IMR-90 (cell line): ENCODE data around the gene CDKN2C. TPM values are rescaled to one million over a fixed set of nuclear protein-coding genes. Genes with fewer than 3 reads are reported as not detected.

Experiments used
- ATAC-seq: fragments of 200-7000 bp; cut with Tn5 transposase; 2 replicates; pipeline ENCODE4 v1.9.1; 2020; ENCODE audit warnings: low read depth, mild to moderate bottlenecking, moderate library complexity
- BruUV-seq: library from RNA; stranded (reverse); fragments of 400-500 nt; replicated peaks from 2 replicates; lab custom pipeline; 2021; lab: Mats Ljungman, UMichigan
- CTCF ChIA-PET: fragments of 300-600 bp; formaldehyde crosslinking; extraction: SDS; loops from one replicate; lab custom pipeline; 2021; ENCODE audit warnings: antibody characterized with exemption; lab: Yijun Ruan, JAX
- POLR2A ChIA-PET: fragments of 300-600 bp; sonication (Branson Sonifier 250); formaldehyde crosslinking; loops from one replicate; lab custom pipeline; 2022; ENCODE audit warnings: antibody characterized with exemption; ENCODE audit not compliant: unreplicated experiment; lab: Charles Lee
- DNase-seq: peaks from one replicate; pipeline ENCODE4 v3.0.0; 2013
- H2AFZ ChIP-seq: replicated peaks from 2 replicates; pipeline ENCODE3; 2013; ENCODE audit warnings: low read length, mild to moderate bottlenecking; ENCODE audit not compliant: poor library complexity
- H2AK5ac ChIP-seq: 2 replicates; pipeline ENCODE4 v1.6.1; 2013; ENCODE audit warnings: low read depth, low read length, inconsistent platforms
- H2AK9ac ChIP-seq: replicated peaks from 2 replicates; pipeline ENCODE3; 2013; ENCODE audit warnings: mild to moderate bottlenecking, low read depth, low read length, moderate library complexity; ENCODE audit not compliant: poor library complexity
- H2BK120ac ChIP-seq: 2 replicates; pipeline ENCODE4 v1.6.1; 2013; ENCODE audit warnings: low read depth, low read length, inconsistent platforms
- H2BK15ac ChIP-seq: 3 replicates; pipeline ENCODE4 v1.6.1; 2013; ENCODE audit warnings: low read depth, low read length, inconsistent platforms
- H2BK20ac ChIP-seq: 2 replicates; pipeline ENCODE4 v1.6.1; 2013; ENCODE audit warnings: low read depth, mild to moderate bottlenecking, inconsistent platforms, low read length, moderate library complexity
- H2BK5ac ChIP-seq: 2 replicates; pipeline ENCODE4 v1.6.1; 2013; ENCODE audit warnings: mild to moderate bottlenecking, low read depth, low read length, inconsistent platforms; ENCODE audit not compliant: poor library complexity, severe bottlenecking
- H3K14ac ChIP-seq: replicated peaks from 2 replicates; pipeline ENCODE4 v1.6.1; 2013; ENCODE audit warnings: low read depth, low read length, inconsistent platforms
- H3K18ac ChIP-seq: 2 replicates; pipeline ENCODE4 v1.6.1; 2013; ENCODE audit warnings: low read depth, low read length, control low read depth
- H3K23ac ChIP-seq: 2 replicates; pipeline ENCODE4 v1.6.1; 2013; ENCODE audit warnings: low read depth, low read length, inconsistent platforms
- H3K27ac ChIP-seq: 2 replicates; pipeline ENCODE4 v1.5.1; 2013; ENCODE audit warnings: mild to moderate bottlenecking, control low read depth, low read length; ENCODE audit not compliant: insufficient read depth
- H3K27me3 ChIP-seq: 2 replicates; pipeline ENCODE4 v1.6.1; 2013; ENCODE audit warnings: low read length; ENCODE audit not compliant: control insufficient read depth, insufficient read depth
- H3K36me3 ChIP-seq: 2 replicates; pipeline ENCODE4 v1.6.1; 2013; ENCODE audit warnings: low read length, mixed read lengths; ENCODE audit not compliant: control insufficient read depth, insufficient read depth
- H3K4ac ChIP-seq: 2 replicates; pipeline ENCODE4 v1.6.1; 2013; ENCODE audit warnings: low read depth, low read length, inconsistent platforms
- H3K4me1 ChIP-seq: 2 replicates; pipeline ENCODE4 v1.6.1; 2013; ENCODE audit warnings: low read length, mixed read lengths; ENCODE audit not compliant: control insufficient read depth, insufficient read depth
- H3K4me2 ChIP-seq: 2 replicates; pipeline ENCODE4 v1.6.1; 2013; ENCODE audit warnings: low read depth, mild to moderate bottlenecking, control low read depth, low read length, moderate library complexity
- H3K4me3 ChIP-seq: 2 replicates; pipeline ENCODE4 v1.5.1; 2013; ENCODE audit warnings: low read depth, mild to moderate bottlenecking, control low read depth, low read length, moderate library complexity; ENCODE audit not compliant: insufficient read depth
- H3K56ac ChIP-seq: 2 replicates; pipeline ENCODE4 v1.6.1; 2013; ENCODE audit warnings: low read length, inconsistent platforms; ENCODE audit not compliant: insufficient read depth; ENCODE audit errors: extremely low read depth
- H3K79me1 ChIP-seq, 2 experiments: 2 replicates each; pipeline ENCODE4 v1.6.1; 2013; ENCODE audit warnings: low read length in 2 of 2, inconsistent platforms in 1 of 2, low read depth in 1 of 2
- H3K9ac ChIP-seq: 2 replicates; pipeline ENCODE4 v1.6.1; 2013; ENCODE audit warnings: low read depth, low read length, control low read depth
- H3K9me1 ChIP-seq: 2 replicates; pipeline ENCODE4 v1.6.1; 2013; ENCODE audit warnings: low read length, inconsistent platforms; ENCODE audit not compliant: insufficient read depth
- H3K9me3 ChIP-seq: 2 replicates; pipeline ENCODE4 v1.6.1; 2013; ENCODE audit warnings: low read length; ENCODE audit not compliant: control insufficient read depth, insufficient read depth
- H4K20me1 ChIP-seq: 2 replicates; pipeline ENCODE4 v1.6.1; 2013; ENCODE audit warnings: low read length, inconsistent platforms; ENCODE audit not compliant: insufficient read depth
- H4K5ac ChIP-seq: 2 replicates; pipeline ENCODE4 v1.6.1; 2013; ENCODE audit warnings: mild to moderate bottlenecking, low read depth, low read length, control low read depth
- H4K8ac ChIP-seq, 2 experiments: 2 replicates each; pipeline ENCODE4 v1.6.1; 2013; ENCODE audit warnings: low read depth in 2 of 2, low read length in 2 of 2, control low read depth in 1 of 2, inconsistent platforms in 1 of 2
- H4K91ac ChIP-seq: 2 replicates; pipeline ENCODE4 v1.6.1; 2013; ENCODE audit warnings: low read depth, low read length, inconsistent platforms; ENCODE audit not compliant: insufficient read depth
- BHLHE40 ChIP-seq: fragments of 150-350 bp; IDR thresholded peaks from 2 replicates; pipeline ENCODE4 v1.6.1; 2016; ENCODE audit warnings: mild to moderate bottlenecking, low read depth, low read length
- CEBPB ChIP-seq: IDR thresholded peaks from 2 replicates; pipeline ENCODE4 v1.6.1; 2012; ENCODE audit warnings: low read depth, low read length, improper control_type of control experiment
- CHD1 ChIP-seq: IDR thresholded peaks from 2 replicates; pipeline ENCODE4 v1.6.1; 2012; ENCODE audit warnings: low read depth, low read length, improper control_type of control experiment
- FOS ChIP-seq: fragments of 150-350 bp; IDR thresholded peaks from 2 replicates; pipeline ENCODE4 v1.6.1; 2016; ENCODE audit warnings: low read depth, low read length
- MAFK ChIP-seq: IDR thresholded peaks from 2 replicates; pipeline ENCODE4 v1.6.1; 2012; ENCODE audit warnings: low read depth, low read length, improper control_type of control experiment
- MAZ ChIP-seq: IDR thresholded peaks from 2 replicates; pipeline ENCODE4 v1.6.1; 2012; ENCODE audit warnings: low read depth, mild to moderate bottlenecking, low read length, improper control_type of control experiment, moderate library complexity, borderline replicate concordance
- MXI1 ChIP-seq: IDR thresholded peaks from 2 replicates; pipeline ENCODE4 v1.6.1; 2012; ENCODE audit warnings: low read depth, mild to moderate bottlenecking, low read length, moderate library complexity, borderline replicate concordance
- NFE2L2 ChIP-seq: fragments of 150-350 bp; IDR thresholded peaks from 2 replicates; pipeline ENCODE4 v1.6.1; 2016; ENCODE audit warnings: low read depth, mild to moderate bottlenecking, low read length
- POLR2A ChIP-seq: IDR thresholded peaks from 2 replicates; pipeline ENCODE4 v1.6.1; 2012; ENCODE audit warnings: mild to moderate bottlenecking, low read depth, low read length
- RAD21 ChIP-seq: IDR thresholded peaks from 2 replicates; pipeline ENCODE4 v1.6.1; 2012; ENCODE audit warnings: low read length, improper control_type of control experiment
- RCOR1 ChIP-seq: IDR thresholded peaks from 2 replicates; pipeline ENCODE4 v1.6.1; 2012; ENCODE audit warnings: mild to moderate bottlenecking, low read length, improper control_type of control experiment; ENCODE audit not compliant: insufficient replicate concordance
- RFX5 ChIP-seq: IDR thresholded peaks from 2 replicates; pipeline ENCODE4 v1.8.0; 2012; ENCODE audit warnings: low read depth, mild to moderate bottlenecking, low read length, moderate library complexity
- SMC3 ChIP-seq: fragments of 150-350 bp; IDR thresholded peaks from 2 replicates; pipeline ENCODE4 v1.6.1; 2016; ENCODE audit warnings: low read depth, mild to moderate bottlenecking, antibody characterized with exemption, low read length, moderate library complexity
- WGBS, 2 experiments: methylation state at CpG; one replicate each; pipeline versions ENCODE4 v1.1.5 to v1.1.7; 2013; ENCODE audit warnings: missing lambda C conversion rate in 2 of 2; ENCODE audit not compliant: insufficient read length in 1 of 2; ENCODE audit errors: extremely low coverage in 2 of 2; 5-methylcytosine and 5-hydroxymethylcytosine counted together
- dilution Hi-C: fragments of 300-500 bp; cut with HindIII; formaldehyde crosslinking; loops from one replicate; pipeline ENCODE4 v1.14.3; 2018; ENCODE audit warnings: low sequenced_read_pairs; ENCODE audit not compliant: unreplicated experiment
- in situ Hi-C: fragments of 300-500 bp; cut with MboI; formaldehyde crosslinking; loops from 3 replicates; pipeline ENCODE4 v1.14.3; 2019; ENCODE audit warnings: low sequenced_read_pairs, inconsistent platforms, mixed read lengths
- intact Hi-C: fragments of 100-400 bp; cut with micrococcal nuclease; formaldehyde crosslinking; loops from 2 replicates; pipeline ENCODE4 v1.10.0; 2022
- polyA plus RNA-seq, 3 experiments: library from polyadenylated mRNA; depleted of rRNA; stranded (reverse); fragments of >200 nt; gene quantifications; 2 replicates each; pipeline ENCODE4 v1.2.3, GENCODE V29; 2012; ENCODE audit warnings: low replicate concordance in 1 of 3
- total RNA-seq: library from RNA; depleted of rRNA; stranded (reverse); fragments of >200 nt; gene quantifications from 2 replicates; pipeline ENCODE4 v1.2.3, GENCODE V29; 2012
- TF ChIP-seq, protein P1 (sequence below): conservative IDR thresholded peaks from 2 replicates; pipeline ENCODE4 v1.5.1; 2012; ENCODE audit warnings: mild to moderate bottlenecking, low read depth, low read length, improper control_type of control experiment
- TF ChIP-seq, protein P2 (sequence below): fragments of 150-350 bp; IDR thresholded peaks from 2 replicates; pipeline ENCODE4 v1.6.1; 2017; ENCODE audit warnings: mild to moderate bottlenecking, antibody characterized with exemption, low read length, low read depth
- TF ChIP-seq, protein P3 (sequence below): fragments of 150-350 bp; IDR thresholded peaks from 2 replicates; pipeline ENCODE4 v1.6.1; 2016; ENCODE audit warnings: low read depth, mild to moderate bottlenecking, low read length, moderate library complexity, borderline replicate concordance

Gene CDKN2C
- total and polyA plus RNA-seq, 2 of the 4 experiments (the other 2 are of a cell fraction): 14.3 to 15.5 TPM

DNA sequence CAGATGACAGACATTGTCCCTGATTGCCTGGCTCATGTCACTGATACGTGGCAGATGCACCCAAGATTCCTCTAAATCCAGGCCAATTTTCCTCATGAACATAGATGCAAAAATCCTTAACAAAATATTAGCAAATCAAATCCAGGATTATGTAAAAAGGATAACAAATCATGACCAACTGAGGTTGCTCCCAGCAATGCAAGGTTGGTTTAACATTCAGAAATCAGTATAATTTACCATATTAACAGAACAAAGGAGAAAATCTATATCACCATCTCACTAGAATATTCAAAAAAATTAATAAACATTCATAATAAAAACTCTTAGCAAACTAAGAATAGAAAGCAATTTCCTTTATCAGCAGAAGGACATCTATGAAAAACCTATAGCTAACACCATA, 49.6 kb upstream of the CDKN2C start:
- no peak overlapping the region for H2BK15ac ChIP-seq
- no peak overlapping the region for H2BK120ac ChIP-seq
- H2AK5ac ChIP-seq: no peak overlapping the region
- H3K9me3 ChIP-seq: peaks cover 2% of the 10 kb centered on the region; the same call in 1 of the 2 replicates
- H3K4me2 ChIP-seq: no peak overlapping the region
- H4K5ac ChIP-seq: no peak overlapping the region
- H3K27me3 ChIP-seq: no peaks in the 10 kb centered on the region
- intact Hi-C loops (no loop called here), dilution Hi-C loops (no loop called here), in situ Hi-C loops (loop anchor here (10.0 kb wide), 2 partner anchors 274 to 374 kb away; no protein-coding TSS in a partner anchor)
- H3K4ac ChIP-seq: no peak overlapping the region
- H3K36me3 ChIP-seq: no peaks in the 10 kb centered on the region
- TF ChIP-seq MXI1: no peak
- TF ChIP-seq POLR2A: no peak
- TF ChIP-seq, protein P1, sequence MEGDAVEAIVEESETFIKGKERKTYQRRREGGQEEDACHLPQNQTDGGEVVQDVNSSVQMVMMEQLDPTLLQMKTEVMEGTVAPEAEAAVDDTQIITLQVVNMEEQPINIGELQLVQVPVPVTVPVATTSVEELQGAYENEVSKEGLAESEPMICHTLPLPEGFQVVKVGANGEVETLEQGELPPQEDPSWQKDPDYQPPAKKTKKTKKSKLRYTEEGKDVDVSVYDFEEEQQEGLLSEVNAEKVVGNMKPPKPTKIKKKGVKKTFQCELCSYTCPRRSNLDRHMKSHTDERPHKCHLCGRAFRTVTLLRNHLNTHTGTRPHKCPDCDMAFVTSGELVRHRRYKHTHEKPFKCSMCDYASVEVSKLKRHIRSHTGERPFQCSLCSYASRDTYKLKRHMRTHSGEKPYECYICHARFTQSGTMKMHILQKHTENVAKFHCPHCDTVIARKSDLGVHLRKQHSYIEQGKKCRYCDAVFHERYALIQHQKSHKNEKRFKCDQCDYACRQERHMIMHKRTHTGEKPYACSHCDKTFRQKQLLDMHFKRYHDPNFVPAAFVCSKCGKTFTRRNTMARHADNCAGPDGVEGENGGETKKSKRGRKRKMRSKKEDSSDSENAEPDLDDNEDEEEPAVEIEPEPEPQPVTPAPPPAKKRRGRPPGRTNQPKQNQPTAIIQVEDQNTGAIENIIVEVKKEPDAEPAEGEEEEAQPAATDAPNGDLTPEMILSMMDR: no peak
- no peak for TF ChIP-seq RAD21
- TF ChIP-seq BHLHE40: no peak
- no peak for TF ChIP-seq MAZ
- no peak for TF ChIP-seq CHD1
- no peak for TF ChIP-seq CEBPB
- TF ChIP-seq RFX5: no peak
- TF ChIP-seq, protein P2, sequence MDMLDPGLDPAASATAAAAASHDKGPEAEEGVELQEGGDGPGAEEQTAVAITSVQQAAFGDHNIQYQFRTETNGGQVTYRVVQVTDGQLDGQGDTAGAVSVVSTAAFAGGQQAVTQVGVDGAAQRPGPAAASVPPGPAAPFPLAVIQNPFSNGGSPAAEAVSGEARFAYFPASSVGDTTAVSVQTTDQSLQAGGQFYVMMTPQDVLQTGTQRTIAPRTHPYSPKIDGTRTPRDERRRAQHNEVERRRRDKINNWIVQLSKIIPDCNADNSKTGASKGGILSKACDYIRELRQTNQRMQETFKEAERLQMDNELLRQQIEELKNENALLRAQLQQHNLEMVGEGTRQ: no peak
- no peak for TF ChIP-seq SMC3
- TF ChIP-seq, protein P3, sequence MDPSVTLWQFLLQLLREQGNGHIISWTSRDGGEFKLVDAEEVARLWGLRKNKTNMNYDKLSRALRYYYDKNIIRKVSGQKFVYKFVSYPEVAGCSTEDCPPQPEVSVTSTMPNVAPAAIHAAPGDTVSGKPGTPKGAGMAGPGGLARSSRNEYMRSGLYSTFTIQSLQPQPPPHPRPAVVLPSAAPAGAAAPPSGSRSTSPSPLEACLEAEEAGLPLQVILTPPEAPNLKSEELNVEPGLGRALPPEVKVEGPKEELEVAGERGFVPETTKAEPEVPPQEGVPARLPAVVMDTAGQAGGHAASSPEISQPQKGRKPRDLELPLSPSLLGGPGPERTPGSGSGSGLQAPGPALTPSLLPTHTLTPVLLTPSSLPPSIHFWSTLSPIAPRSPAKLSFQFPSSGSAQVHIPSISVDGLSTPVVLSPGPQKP: no peak
- no peak for TF ChIP-seq RCOR1
- TF ChIP-seq NFE2L2: no peak
- no peak for TF ChIP-seq FOS
- TF ChIP-seq MAFK: no peak
- ChIA-PET CTCF (no interaction called here), POLR2A (no interaction called here)
- H3K18ac ChIP-seq: no peak overlapping the region
- WGBS, 2 experiments: no CpG with 5 or more reads among the region's 1 CpG
- H3K23ac ChIP-seq: no peak overlapping the region
- no peak for DNase-seq
- H3K9me1 ChIP-seq: no peaks in the 10 kb centered on the region
- BruUV-seq: no TSS peak
- H3K56ac ChIP-seq: no peak overlapping the region
- no peak overlapping the region for H3K9ac ChIP-seq
- H3K27ac ChIP-seq: no peak overlapping the region
- no peak overlapping the region for H4K8ac ChIP-seq
- peaks cover 15 to 16% of the 10 kb centered on the region in 2 experiments for H3K79me1 ChIP-seq
- no peak for ATAC-seq
- H2AK9ac ChIP-seq: no peak overlapping the region
- no peaks in the 10 kb centered on the region for H3K4me1 ChIP-seq
- no peak overlapping the region for H3K14ac ChIP-seq
- no peak overlapping the region for H2AFZ ChIP-seq
- H3K4me3 ChIP-seq: no peak overlapping the region
- H2BK20ac ChIP-seq: no peak overlapping the region
- no peak overlapping the region for H4K91ac ChIP-seq
- H2BK5ac ChIP-seq: no peak overlapping the region
- peaks cover 3% of the 10 kb centered on the region for H4K20me1 ChIP-seq
